HG03025 (cell line): Measurements from ENCODE around the gene PCSK5.
"Not testable (repeated sequence)": the region's sequence is repeated elsewhere in the genome, so short reads cannot be mapped to it uniquely, and the experiment has no call there.

ENCODE experiments used
- ATAC-seq: cut with Tn5 transposase; IDR thresholded peaks from one replicate; pipeline ENCODE4 v1.9.1; 2021; ENCODE audit warnings: mild to moderate bottlenecking, moderate library complexity; ENCODE audit not compliant: unreplicated experiment, low FRiP score

Gene PCSK5

GRCh38 chr9:76294301-76294700 lies 403.8 kb downstream of the PCSK5 start:
- no peak for ATAC-seq

- ATAC-seq = no peak
These were observed 406.3 kb downstream of the PCSK5 start for GRCh38 chr9:76296561-76297310.

- ATAC-seq = no peak
These were observed 407.3 kb downstream of the PCSK5 start for GRCh38 chr9:76297721-76298239.

GRCh38 chr9:76298521-76299144 lies 408.2 kb downstream of the PCSK5 start:
- ATAC-seq = no peak

GRCh38 chr9:76302543-76302942 lies 412.1 kb downstream of the PCSK5 start:
- no peak for ATAC-seq

- ATAC-seq = no peak
These were observed 412.6 kb downstream of the PCSK5 start for GRCh38 chr9:76302947-76303550.

GRCh38 chr9:76307047-76307446 lies 416.6 kb downstream of the PCSK5 start:
- ATAC-seq = not testable (repeated sequence)

GRCh38 chr9:76310577-76310976 lies 420.1 kb downstream of the PCSK5 start:
- ATAC-seq = no peak

- ATAC-seq = no peak
These were observed 420.5 kb downstream of the PCSK5 start for GRCh38 chr9:76310991-76311390.

- no peak for ATAC-seq
These were observed 421.1 kb downstream of the PCSK5 start for GRCh38 chr9:76311537-76311936.

- no peak for ATAC-seq
These were observed 423.3 kb downstream of the PCSK5 start for GRCh38 chr9:76313771-76314170.

GRCh38 chr9:76314321-76314720 lies 423.8 kb downstream of the PCSK5 start:
- ATAC-seq = no peak

GRCh38 chr9:76316069-76316468 lies 425.6 kb downstream of the PCSK5 start:
- ATAC-seq = no peak

GRCh38 chr9:76319466-76319865 lies 429.0 kb downstream of the PCSK5 start:
- not testable (repeated sequence) for ATAC-seq

- no peak for ATAC-seq
These were observed 430.8 kb downstream of the PCSK5 start for GRCh38 chr9:76321195-76321828.

- no peak for ATAC-seq
These were observed 432.3 kb downstream of the PCSK5 start for GRCh38 chr9:76322810-76323209.

GRCh38 chr9:76323490-76323889 lies 433.0 kb downstream of the PCSK5 start:
- no peak for ATAC-seq

- not testable (repeated sequence) for ATAC-seq
These were observed 433.6 kb downstream of the PCSK5 start for GRCh38 chr9:76324030-76324429.

GRCh38 chr9:76330034-76330433 lies 439.6 kb downstream of the PCSK5 start:
- ATAC-seq = no peak

- ATAC-seq = no peak
These were observed 442.9 kb downstream of the PCSK5 start for GRCh38 chr9:76333388-76333787.

GRCh38 chr9:76333964-76334363 lies 443.5 kb downstream of the PCSK5 start:
- no peak for ATAC-seq
